Inferior parietal cortex (tissue), 1 donor: ENCODE results near the gene SF3B6.

Experiments
- DNase-seq: peaks from one replicate; pipeline ENCODE4 v3.0.0-alpha.2; 2016; ENCODE audit errors: extremely low spot score

SF3B6 gene

GRCh38 chr2:24018241-24018640 is 57.9 kb downstream of the SF3B6 start:
- DNase-seq = no peak

- DNase-seq = no peak
Observed at GRCh38 chr2:24017711-24018110, 58.4 kb downstream of the SF3B6 start.
